Measurements from ENCODE around the gene PAK6.

- TF ChIP-seq, protein P1, sequence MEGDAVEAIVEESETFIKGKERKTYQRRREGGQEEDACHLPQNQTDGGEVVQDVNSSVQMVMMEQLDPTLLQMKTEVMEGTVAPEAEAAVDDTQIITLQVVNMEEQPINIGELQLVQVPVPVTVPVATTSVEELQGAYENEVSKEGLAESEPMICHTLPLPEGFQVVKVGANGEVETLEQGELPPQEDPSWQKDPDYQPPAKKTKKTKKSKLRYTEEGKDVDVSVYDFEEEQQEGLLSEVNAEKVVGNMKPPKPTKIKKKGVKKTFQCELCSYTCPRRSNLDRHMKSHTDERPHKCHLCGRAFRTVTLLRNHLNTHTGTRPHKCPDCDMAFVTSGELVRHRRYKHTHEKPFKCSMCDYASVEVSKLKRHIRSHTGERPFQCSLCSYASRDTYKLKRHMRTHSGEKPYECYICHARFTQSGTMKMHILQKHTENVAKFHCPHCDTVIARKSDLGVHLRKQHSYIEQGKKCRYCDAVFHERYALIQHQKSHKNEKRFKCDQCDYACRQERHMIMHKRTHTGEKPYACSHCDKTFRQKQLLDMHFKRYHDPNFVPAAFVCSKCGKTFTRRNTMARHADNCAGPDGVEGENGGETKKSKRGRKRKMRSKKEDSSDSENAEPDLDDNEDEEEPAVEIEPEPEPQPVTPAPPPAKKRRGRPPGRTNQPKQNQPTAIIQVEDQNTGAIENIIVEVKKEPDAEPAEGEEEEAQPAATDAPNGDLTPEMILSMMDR (IDR thresholded peaks at IDR 0.05; ENCODE audit: borderline replicate concordance, extremely low read depth, low read length, poor library complexity, severe bottlenecking), result no peak
- TF ChIP-seq EZH2 (IDR thresholded peaks at IDR 0.05; ENCODE audit: borderline replicate concordance, low read depth, low read length, severe bottlenecking), result no peak
Measured at GRCh38 chr15:40265355-40265754, 26.5 kb downstream of the PAK6 start.

All from DND-41 (cell line).